ENCODE measurements around the gene SEC14L1. TPM values are rescaled to one million over a fixed set of nuclear protein-coding genes. Genes with fewer than 3 reads are reported as not detected.
A peak's percentile ranks its signal among the peaks of the same experiment; 100 is the strongest.
"Not testable (repeated sequence)": the region's sequence is repeated elsewhere in the genome, so short reads cannot be mapped to it uniquely, and the experiment has no call there.

The SEC14L1 gene
- total RNA-seq, 1 experiment from 2014 or later = 279 TPM

GRCh38 chr17:77251622-77252183, 110.9 kb downstream of the SEC14L1 start:
- in situ Hi-C loops (cut with HindIII; ENCODE audit: low pct_unique_long_range_greater_than_20kb, low sequenced_read_pairs) (no loop called here), intact Hi-C loops (cut with micrococcal nuclease; ENCODE audit: unreplicated experiment) (no loop called here)
- H3K27me3 ChIP-seq (ENCODE audit: control insufficient read depth, insufficient read depth, low read length) = no peaks in the 10 kb centered on the region
- H3K27ac ChIP-seq (ENCODE audit: low read length) = peak overlapping the region; percentile 77
- H3K9me3 ChIP-seq (ENCODE audit: control insufficient read depth, insufficient read depth, low read depth, low read length) = no peaks in the 10 kb centered on the region
- H3K36me3 ChIP-seq (ENCODE audit: control insufficient read depth, insufficient read depth, low read length) = no peaks in the 10 kb centered on the region
- peaks cover 50% of the 10 kb centered on the region for H3K4me1 ChIP-seq (ENCODE audit: control insufficient read depth, insufficient read depth, low read length)
- no TSS peak for BruUV-seq (replicated peaks)
- TF ChIP-seq TCF7L2 (IDR thresholded peaks at IDR 0.05; ENCODE audit: low read depth, low read length) (no peak), SIN3A (IDR thresholded peaks at IDR 0.05; ENCODE audit: borderline replicate concordance, insufficient read depth, low read depth, low read length) (no peak)
- ChIA-PET POLR2A (no interaction called here), CTCF (interaction anchor here (0.7 kb wide), 1 partner anchor 1127 kb away, joined by 16 read pairs; the partner anchor contains the start of gene PGS1)
- DNase-seq (ENCODE audit: low read depth, low spot score) (no peak), ATAC-seq (no peak)
- no peak overlapping the region for H3K4me3 ChIP-seq (ENCODE audit: low read depth in 2 of 2, low read length in 2 of 2)

- in situ Hi-C loops (cut with HindIII; ENCODE audit: low pct_unique_long_range_greater_than_20kb, low sequenced_read_pairs); H3K9me3 ChIP-seq (ENCODE audit: control insufficient read depth, insufficient read depth, low read depth, low read length); intact Hi-C loops (cut with micrococcal nuclease; ENCODE audit: unreplicated experiment); H3K27me3 ChIP-seq (ENCODE audit: control insufficient read depth, insufficient read depth, low read length); H3K36me3 ChIP-seq (ENCODE audit: control insufficient read depth, insufficient read depth, low read length); H3K4me3 ChIP-seq (ENCODE audit: low read depth in 2 of 2, low read length in 2 of 2); BruUV-seq (replicated peaks); POLR2A ChIA-PET; ATAC-seq; DNase-seq (ENCODE audit: low read depth, low spot score): not testable (repeated sequence)
- H3K4me1 ChIP-seq (ENCODE audit: control insufficient read depth, insufficient read depth, low read length) = peaks cover 49% of the 10 kb centered on the region
- CTCF ChIA-PET = interaction anchor here (0.7 kb wide), 1 partner anchor 1126 kb away, joined by 16 read pairs; the partner anchor contains the start of gene PGS1
- H3K27ac ChIP-seq (ENCODE audit: low read length) = peak overlapping the region; percentile 77
Measured at GRCh38 chr17:77252306-77252705, 111.5 kb downstream of the SEC14L1 start.

DNA sequence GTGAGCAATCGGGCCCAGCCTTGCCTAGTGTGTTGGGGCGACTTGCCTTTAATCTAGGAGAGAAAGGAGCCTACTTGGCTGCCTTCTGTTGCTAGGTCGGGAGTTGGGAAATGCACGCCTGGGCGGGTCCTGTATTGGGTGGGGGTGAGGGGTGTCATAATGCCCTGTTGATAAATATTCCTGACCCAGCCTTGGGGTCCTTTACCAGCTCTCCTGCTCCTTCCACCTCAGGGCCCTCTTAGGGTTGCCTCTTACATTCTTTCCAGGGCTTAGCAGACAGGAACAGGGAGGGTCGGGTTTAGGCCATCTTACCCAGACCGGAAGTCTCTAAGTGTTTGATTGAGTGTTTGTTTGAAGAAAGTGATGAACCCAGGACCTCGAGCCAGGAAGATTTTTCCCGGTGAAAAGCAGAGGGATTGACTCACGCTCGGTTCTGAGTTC, 112.9 kb downstream of the SEC14L1 start:
- no peak for ATAC-seq

More for the DNA sequence above, 112.9 kb downstream of the SEC14L1 start:
- DNase-seq (ENCODE audit: low read depth, low spot score) = no peak
- TF ChIP-seq POLR2AphosphoS5 (IDR thresholded peaks at IDR 0.05; ENCODE audit: low read depth, low read length) = no peak
- TF ChIP-seq, protein P1, sequence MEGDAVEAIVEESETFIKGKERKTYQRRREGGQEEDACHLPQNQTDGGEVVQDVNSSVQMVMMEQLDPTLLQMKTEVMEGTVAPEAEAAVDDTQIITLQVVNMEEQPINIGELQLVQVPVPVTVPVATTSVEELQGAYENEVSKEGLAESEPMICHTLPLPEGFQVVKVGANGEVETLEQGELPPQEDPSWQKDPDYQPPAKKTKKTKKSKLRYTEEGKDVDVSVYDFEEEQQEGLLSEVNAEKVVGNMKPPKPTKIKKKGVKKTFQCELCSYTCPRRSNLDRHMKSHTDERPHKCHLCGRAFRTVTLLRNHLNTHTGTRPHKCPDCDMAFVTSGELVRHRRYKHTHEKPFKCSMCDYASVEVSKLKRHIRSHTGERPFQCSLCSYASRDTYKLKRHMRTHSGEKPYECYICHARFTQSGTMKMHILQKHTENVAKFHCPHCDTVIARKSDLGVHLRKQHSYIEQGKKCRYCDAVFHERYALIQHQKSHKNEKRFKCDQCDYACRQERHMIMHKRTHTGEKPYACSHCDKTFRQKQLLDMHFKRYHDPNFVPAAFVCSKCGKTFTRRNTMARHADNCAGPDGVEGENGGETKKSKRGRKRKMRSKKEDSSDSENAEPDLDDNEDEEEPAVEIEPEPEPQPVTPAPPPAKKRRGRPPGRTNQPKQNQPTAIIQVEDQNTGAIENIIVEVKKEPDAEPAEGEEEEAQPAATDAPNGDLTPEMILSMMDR (IDR thresholded peaks at IDR 0.05) = no peak
- no peak for TF ChIP-seq TCF7L2 (IDR thresholded peaks at IDR 0.05; ENCODE audit: low read depth, low read length)
- TF ChIP-seq, protein P2, sequence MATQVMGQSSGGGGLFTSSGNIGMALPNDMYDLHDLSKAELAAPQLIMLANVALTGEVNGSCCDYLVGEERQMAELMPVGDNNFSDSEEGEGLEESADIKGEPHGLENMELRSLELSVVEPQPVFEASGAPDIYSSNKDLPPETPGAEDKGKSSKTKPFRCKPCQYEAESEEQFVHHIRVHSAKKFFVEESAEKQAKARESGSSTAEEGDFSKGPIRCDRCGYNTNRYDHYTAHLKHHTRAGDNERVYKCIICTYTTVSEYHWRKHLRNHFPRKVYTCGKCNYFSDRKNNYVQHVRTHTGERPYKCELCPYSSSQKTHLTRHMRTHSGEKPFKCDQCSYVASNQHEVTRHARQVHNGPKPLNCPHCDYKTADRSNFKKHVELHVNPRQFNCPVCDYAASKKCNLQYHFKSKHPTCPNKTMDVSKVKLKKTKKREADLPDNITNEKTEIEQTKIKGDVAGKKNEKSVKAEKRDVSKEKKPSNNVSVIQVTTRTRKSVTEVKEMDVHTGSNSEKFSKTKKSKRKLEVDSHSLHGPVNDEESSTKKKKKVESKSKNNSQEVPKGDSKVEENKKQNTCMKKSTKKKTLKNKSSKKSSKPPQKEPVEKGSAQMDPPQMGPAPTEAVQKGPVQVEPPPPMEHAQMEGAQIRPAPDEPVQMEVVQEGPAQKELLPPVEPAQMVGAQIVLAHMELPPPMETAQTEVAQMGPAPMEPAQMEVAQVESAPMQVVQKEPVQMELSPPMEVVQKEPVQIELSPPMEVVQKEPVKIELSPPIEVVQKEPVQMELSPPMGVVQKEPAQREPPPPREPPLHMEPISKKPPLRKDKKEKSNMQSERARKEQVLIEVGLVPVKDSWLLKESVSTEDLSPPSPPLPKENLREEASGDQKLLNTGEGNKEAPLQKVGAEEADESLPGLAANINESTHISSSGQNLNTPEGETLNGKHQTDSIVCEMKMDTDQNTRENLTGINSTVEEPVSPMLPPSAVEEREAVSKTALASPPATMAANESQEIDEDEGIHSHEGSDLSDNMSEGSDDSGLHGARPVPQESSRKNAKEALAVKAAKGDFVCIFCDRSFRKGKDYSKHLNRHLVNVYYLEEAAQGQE (IDR thresholded peaks at IDR 0.05; ENCODE audit: insufficient read depth in 1 of 2, low read depth in 2 of 2, low read length in 1 of 2) = no peak
- no peak for TF ChIP-seq SIN3A (IDR thresholded peaks at IDR 0.05; ENCODE audit: borderline replicate concordance, insufficient read depth, low read depth, low read length)
- POLR2A ChIA-PET = interaction anchor here (2.4 kb wide), 1 partner anchor 28 kb away, joined by 7 read pairs; no protein-coding TSS in a partner anchor
- Histone ChIP-seq H3K9me3 (ENCODE audit: control insufficient read depth, insufficient read depth, low read depth, low read length) (no peaks in the 10 kb centered on the region), H3K27ac (ENCODE audit: low read length) (peak overlapping the region; percentile 97), H3K36me3 (ENCODE audit: control insufficient read depth, insufficient read depth, low read length) (no peaks in the 10 kb centered on the region), H3K4me1 (ENCODE audit: control insufficient read depth, insufficient read depth, low read length) (peaks cover 41% of the 10 kb centered on the region), H3K4me3 (ENCODE audit: low read depth in 2 of 2, low read length in 2 of 2) (no peak overlapping the region), H3K27me3 (ENCODE audit: control insufficient read depth, insufficient read depth, low read length) (no peaks in the 10 kb centered on the region)
- intact Hi-C loops (cut with micrococcal nuclease; ENCODE audit: unreplicated experiment) (no loop called here), in situ Hi-C loops (cut with HindIII; ENCODE audit: low pct_unique_long_range_greater_than_20kb, low sequenced_read_pairs) (no loop called here)
- no TSS peak for BruUV-seq (replicated peaks)
- CTCF ChIA-PET = interaction anchor here (0.7 kb wide), 2 partner anchors 182 to 241 kb away, joined by 3 to 4 read pairs; no protein-coding TSS in a partner anchor
